RPMI8226 (cell line): ENCODE data around the gene RGS10.
"Not testable (repeated sequence)": the region's sequence is repeated elsewhere in the genome, so short reads cannot be mapped to it uniquely, and the experiment has no call there.

Experiments used
- DNase-seq: peaks from one replicate; pipeline ENCODE4 v3.0.0-alpha.2; 2015

RGS10 gene

DNA sequence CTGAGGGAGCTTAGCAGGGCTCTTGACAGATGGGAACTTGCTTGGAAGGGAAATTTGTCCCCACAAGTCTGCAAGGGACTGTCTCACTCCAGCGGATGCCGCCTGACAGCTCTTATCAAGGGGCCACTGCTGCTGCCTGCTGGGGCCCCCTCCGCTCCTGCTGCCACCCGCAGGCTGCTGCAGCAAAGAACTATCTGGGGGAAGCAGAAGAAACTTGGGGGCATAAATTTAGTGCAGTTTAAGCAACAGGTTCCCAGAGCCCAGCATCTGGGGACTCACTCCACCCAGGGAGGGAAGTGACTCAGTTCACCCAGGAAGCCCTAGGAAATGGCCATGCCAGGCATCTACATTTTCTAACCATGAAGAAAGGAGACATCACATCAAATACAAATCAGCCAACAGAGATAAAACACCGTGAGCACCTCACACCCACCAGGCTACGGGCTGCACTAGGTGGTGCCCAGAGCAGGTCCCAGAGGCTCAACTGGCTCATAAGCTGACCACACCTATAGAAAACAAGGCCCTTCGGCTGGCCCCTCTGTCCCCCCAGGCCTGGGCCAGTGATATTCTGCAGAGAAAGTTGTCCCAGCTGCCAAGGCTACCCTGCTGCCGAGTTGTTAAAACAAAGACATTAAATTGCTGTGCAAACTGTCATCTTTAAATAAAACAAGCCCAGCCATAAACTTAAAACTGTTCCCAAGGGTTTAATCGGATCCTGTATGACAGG is 3.7 kb downstream of the RGS10 start:
- DNase-seq, result no peak

DNA sequence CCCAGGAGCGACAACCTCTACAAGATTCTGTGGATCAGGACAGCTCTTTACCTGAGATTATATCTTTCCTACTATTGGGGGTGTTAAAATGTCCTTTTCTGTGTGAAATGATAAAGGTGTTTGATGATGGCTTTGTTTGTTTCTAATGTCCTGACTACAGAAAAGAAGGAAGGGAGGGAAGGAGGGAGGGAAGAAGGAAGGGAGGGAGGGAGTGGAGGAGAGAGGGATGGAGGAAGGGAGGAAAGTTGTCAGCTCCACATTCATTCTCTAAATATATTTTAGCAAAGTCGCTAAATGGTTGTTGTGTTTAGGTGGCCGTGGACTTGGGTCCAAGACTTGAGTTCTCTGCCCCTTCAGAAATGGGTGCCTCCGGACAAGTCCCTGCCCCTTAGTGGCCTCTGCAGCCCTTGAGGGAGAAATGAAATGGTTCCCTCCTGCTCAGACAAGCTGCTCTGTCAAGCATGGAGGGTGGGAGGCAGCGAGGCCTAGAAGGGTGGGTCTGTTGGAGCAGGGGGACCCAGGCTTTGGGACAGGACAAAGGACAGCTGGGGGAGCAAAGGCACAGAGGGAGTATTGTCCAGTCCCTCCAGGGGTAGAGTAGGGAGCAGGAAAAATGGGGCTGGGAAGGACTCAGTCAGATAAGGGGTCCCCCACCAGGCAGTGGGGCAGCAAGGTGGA is 4.4 kb downstream of the RGS10 start:
- no peak for DNase-seq

DNA sequence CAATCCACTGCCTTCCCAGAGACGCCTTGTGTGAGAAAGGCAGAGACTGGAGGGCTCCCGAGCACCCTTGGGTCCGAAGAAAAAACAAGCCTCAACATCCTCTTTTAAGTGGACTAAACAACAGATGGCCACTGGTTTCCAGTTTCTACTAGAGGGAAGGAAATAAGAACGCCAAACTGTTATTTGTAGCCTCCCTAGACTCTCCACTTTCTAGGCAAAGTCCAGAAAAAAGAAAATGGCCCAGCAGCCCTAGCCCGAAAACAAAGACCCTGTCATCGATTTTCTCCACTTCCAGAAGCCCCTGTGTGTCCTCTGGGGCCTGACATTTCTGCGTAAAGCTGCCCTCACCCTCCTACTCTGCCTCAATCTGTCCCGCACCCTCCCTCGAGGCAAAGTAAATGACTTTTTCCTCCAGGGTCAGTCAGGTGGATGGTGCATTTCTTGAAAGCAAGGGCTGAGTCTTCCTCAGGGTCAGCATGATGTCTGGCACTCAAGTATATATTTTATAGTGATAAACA is 6.0 kb downstream of the RGS10 start:
- DNase-seq, result no peak

DNA sequence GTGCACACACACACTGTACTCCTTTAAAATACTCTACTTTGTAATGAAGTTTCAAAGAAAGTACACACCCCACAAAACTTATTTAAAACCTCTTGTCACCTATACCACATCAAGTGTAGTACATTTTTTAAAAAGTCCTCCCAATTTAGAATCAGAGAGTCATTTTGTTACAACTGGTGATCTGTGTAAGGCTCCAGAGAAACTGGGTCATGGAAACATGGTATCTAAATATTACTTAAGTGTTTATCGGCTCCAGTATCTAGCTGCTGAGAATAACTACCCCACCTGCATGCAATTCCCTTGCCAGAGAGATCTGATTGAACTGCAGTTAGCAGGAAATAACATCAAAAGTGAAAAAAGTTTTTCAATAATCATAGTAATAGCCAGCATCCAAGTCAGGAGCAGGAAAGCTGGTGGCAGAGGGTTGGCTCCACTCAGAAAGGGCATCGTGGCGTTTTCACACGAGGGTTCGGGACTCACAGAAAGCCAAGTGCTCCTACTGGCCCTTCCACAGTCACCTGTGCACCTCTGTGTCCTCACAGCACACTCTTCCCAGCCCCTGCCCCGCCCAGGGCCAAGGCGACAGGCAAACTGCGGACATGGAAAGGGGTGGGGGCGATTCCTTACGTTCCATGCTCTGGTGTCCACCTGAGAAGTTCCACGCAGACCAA is 6.5 kb downstream of the RGS10 start:
- no peak for DNase-seq

DNA sequence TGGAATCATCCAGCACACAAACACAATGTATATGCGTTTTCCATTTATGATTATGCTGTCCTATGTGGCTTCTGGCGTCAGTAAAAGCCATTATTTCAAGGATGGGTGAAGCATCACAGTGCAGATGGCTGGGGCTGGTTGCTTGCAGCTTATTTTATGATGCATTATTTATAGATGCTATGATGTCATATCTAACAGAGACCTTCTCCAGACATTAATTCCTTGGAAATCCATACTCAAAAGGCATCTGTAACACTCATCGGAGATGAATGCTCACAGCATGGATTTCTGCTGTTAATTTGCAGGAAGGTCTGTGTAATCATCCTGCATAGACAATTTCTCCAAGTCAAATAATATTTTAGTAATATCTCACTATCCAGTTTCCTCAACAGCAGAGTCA is 7.2 kb downstream of the RGS10 start:
- DNase-seq, result no peak

DNA sequence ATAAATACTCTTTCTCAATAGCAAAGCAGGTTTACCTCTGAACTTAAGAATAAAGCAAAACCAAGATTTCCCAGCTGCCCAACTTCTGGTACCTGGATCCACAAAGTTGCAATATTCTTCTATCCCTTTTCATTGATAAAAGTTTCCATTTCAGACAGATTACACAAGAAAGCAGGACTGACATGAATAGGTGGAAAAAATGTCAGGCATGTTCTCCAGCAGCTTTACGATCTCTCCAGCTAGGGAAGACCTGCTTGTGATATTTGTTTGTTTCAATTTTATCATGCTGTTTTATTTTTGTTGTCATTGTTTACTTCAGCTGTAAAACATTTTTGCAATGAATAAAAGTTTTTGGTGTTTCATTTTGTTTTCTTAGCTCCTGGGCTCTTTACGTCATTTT is 9.0 kb downstream of the RGS10 start:
- DNase-seq, result no peak

DNA sequence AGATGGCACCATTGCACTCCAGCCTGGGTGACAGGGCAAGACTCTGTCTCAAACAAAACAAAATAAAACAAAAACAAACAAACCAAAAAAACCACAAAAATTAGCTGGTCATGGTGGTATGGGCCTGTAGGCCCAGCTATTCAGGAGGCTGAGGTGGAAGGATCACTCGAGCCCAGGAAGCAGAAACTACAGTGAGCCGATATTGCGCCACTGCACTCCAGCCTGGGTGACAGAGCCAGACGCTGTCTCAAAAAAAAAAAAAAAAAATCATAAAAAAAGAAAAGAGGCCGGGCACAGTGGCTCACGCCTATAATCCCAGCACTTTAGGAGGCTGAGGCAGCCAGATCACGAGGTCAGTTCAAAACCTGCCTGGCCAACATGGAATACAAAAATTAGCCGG is 9.7 kb downstream of the RGS10 start:
- DNase-seq, result not testable (repeated sequence)

DNA sequence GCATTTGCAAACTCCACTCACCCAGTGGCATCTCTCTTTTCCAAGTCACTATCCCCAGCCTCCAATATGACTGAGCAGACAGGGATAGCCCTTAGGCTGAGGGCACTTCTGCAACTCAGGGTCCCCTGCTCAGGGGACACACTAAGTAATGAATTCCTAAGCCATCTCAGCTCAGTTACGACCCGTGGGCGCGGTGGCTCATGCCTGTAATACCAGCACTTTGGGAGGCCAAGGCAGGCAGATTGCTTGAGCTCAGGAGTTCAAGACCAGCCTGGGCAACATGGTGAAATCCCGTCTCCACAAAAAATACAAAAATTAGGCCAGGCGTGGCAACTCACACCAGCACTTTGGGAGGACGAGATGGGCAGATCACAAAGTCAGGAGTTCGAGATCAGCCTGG is 10.3 kb downstream of the RGS10 start:
- DNase-seq, result not testable (repeated sequence)

DNA sequence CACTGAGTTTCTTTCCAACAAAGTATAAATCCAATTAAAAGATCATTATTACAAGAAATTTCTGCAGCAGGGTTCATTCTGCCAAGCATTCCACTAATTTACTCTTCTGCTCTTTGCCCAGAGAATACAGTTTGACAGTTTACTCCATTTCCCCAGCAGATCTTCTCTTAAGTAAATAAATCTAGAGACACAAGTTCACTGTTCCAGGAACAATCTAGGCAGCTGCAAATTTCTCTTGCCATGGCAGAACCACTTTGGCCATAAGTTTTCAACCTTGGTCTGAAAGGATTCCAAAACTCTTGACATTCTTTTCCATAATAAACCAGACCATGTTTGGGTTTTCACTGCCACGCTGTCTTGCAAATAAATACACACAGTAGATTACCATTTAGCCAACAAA is 11.5 kb downstream of the RGS10 start:
- no peak for DNase-seq

DNA sequence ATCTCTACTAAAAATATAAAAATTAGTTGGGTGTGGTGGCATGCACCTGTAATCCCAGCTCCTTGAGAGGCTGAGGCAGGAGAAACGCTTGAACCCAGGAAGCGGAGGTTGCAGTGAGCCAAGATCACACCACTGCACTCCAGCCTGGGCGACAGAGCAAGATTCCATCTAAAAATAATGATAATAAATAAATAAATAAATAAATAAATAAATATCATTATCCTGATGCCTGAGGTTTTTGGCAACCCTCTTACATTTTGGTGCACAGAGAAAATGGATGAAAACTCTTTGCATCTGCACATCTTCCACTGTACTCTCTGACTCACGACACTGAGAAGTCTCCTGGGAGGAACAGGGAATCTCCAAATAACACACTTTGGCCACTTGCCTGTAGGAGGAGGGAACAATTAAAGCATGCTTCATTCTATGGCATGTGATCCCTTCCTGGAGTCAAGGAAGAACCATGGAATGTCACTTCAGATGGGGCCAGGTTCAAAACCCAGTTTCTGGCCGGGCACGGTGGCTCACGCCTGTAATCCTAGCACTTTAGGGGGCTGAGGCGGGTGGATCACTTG is 13.8 kb downstream of the RGS10 start:
- DNase-seq, result not testable (repeated sequence)

DNA sequence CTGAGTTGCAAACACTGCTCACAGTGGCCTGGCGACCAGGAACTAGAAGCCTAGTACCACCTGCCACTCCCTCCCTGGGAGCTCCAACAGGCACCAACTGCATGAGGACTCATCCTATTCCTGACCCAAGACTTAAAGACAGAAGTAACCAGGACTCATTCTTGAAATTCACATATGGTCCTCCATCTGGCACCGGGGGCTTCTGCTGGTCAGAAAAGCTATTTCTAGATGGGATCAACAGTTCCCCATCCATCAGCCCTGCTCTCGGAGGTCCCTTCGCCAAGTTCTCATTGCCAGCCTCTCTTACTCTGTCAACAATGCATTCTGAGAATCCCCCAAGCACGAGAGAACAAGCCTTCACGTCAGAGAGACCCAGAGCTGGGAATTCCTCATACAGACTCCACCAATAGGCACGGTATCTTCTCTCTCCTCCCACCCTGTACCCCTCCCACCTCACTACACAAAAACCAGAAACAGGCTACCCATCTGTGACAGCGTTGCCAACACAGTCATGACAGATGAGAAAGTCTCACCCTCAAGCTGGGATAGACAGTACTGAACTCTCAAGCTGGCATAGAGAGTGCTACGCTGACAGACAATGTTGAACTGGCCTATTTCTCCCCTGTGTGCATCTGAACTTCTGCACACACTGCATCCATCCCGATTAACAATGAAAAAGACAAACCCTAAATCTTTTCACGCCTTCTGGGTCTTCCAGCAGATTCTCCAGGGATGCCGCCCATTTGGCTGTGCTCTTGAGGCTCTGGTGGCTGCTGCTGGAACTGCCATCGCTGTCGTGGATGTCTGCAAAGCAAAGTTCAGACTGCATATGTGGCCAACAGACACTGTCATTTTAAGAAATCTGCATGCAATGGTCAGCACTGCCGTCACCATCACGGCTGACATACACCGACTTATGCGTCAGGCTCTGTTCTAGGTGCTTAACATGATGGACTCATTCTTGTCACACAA is 15.6 kb downstream of the RGS10 start:
- DNase-seq, result no peak

DNA sequence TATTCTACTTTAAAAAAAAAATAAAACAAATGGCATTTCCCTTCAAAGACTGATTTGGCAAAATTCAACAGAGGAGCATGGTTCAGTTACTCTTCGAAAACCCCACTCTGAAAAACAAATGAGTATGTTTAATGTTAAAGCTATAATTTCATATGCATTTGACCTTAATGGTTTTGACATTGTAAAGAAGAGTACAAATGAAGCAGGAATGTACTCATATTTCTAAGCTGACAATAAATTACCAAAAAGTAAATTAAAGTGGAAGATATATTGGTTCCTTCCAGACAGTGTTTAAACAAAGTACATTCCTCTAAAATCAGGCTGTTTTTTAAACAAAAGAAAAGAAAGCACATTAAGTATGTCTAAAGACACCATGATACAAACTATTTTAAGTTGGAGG is 16.4 kb downstream of the RGS10 start:
- DNase-seq, result no peak

DNA sequence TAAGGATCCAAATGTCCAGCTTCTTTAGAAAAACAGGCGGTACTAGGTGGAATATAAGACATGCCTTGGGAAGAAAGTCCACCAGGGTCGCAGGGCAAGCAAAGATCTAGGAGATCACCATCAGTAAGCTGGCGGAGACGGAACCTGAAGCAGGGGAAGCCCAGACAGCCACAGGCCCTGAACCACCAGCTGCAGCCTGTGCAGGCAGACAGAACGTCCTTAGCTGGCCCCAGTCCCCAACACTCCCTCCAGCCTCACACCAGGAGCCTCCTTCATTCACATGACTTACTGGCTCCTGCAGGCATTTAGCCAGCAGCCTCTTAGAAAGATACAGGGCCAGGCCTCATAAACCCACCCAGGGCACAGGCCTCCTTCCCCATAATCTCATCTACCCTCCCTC is 17.4 kb downstream of the RGS10 start:
- no peak for DNase-seq

DNA sequence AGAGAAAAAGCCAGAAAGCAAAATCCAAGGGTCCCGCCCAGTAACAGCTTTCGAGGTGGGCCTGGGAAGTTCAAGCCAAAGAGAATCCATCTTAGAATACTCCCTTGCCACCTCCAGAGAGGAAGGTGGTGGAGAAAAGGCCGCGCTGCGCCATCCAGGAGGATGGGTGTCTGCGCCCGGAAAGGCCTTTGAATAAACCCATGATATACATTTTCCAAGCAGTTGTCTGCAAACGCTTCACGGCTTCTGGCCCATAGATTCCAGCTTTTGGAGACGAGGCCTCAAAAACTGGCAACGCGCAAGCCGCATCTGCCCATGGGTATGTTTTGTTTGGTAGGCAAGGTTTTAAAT is 17.8 kb downstream of the RGS10 start:
- DNase-seq, result no peak

DNA sequence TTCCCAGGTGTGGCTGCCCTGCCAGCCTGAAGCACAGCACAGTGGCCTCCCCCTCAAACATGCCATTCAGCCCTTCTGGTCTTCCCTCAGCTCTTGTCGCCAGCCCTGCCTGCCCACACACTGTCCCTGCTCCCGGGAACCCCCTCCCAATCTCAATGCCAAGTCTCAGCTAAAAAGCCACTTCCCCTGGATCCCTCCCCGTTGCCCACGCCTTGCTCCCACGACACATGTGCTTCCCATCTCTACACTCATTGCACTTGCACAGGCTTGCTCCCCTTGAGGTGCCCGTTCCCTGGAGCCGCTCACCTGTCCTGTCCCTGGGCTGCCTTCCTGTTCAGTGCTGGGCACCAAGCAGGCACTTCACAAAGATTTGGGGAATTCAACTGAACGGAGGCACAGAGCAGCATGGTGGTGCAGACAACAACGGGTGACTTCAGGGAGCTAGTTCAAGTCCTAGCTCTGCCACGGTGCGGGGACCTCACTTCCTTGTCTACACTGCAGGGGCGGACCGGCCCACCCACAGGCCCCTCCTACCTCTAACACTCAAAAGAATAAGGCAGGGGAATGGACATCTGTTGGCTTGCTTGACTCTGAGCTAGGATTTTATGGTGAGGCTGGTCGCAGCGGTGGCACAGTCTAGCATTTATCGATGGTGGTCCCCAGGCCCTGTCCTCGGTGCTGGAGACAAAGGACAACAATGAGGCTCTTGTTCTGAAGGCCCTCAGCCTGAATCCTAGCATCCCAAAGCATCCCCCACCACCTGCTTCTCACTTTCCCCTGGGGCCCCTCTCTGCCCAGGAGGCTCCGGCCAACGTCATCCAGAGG is 18.4 kb downstream of the RGS10 start:
- no peak for DNase-seq

DNA sequence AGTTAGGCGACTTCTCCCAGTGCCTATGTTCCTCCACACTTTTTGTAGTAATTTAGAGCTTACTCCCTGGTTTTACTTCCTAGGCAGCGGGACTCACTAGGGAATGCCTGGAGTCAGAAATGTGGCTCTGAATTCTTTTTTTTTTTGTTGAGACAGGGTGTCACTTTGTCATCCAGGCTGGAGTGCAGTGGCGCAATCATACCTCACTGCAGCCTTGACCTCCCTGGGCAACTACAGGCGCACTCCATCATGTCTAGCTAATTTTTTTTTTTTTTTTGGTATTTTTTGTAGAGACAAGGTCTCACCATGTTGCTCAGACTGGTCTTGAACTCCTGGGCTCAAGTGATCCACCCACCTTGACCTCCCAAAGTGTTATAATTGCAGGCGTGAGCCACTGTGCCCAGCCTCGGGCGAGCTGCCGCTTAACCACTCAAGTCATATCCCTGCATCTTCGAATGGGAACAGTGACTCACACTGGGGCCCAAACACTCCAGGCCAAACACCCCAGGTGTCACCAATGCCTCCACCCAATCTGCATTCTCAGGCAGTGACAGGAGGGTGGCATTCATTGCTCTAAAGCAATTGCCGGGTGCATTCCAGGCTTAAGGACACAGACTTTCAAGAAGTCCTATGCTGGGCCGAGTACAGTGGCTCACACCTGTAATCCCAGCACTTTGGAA is 19.6 kb downstream of the RGS10 start:
- no peak for DNase-seq

DNA sequence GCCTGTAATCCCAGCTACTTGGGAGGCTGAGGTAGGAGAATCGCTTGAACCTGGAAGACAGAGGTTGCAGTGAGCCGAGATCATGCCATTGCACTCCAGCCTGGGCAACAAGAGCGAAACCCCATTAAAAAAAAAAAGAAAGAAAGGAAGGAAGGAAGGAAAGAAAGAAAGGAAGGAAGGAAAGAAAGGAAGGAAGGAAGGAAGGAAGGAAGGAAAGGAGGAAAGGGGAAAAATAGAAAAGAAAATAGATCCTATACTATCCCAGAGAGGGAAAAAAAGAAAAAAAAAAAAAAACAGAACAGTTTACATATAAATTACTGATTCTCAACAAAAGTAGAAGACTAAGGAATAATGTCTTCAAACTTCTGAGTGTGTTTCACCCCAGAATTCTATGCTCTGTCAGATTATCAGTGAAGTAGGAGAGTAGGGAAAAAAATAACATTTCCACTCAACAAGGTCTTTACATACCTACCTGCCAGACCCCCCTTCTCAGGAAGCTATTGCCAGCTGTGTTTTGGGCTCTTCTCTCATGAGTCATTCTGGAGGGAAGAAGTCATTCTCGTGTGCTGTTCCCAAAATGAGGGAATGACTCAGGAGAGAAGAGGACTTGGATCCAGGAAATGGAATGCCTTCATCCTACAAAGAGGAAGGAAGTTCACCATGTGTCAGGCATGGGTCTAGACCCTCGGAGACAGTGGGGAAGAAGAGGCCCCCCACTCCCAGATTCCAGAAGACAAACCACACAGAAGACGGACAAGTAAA is 20.9 kb downstream of the RGS10 start:
- no peak for DNase-seq

DNA sequence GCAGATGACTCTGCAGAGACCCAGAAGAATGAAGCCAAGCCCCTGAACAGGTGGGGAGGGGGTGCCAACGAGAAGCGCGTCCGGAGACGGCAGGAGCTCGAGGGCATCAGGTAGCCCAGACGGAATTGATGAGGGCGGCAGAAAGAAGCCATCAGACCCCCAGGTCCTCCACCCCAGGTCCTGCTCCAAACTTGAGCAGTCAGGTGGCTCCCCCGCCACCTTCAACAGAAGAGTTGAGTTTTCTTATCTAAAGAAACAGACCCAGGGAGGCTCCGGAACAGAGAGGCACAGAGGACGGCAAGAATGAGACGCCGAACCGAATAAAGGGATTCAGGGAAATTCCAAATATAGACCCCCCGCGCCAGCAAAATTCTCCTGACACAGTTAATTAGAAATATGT is 22.2 kb downstream of the RGS10 start:
- DNase-seq, result no peak

DNA sequence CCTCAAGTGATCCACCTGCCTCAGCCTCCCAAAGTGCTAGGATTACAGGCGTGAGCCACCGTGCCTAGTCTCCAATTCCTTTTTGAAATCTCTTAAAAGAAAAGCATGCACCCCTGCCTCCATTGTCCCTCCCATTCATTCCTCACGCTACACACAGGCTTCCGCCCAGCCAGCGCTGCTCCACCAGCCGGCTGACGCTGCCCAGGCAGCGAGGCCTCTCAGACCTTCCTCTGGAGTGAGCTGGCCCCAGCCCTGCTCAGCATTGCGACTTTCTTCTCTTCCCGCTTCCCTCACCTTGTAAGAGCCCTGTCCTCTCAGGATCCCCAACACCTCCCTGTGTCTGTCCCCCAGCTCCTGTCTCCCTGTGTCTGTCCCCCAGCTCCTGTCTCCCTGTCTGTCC is 23.6 kb downstream of the RGS10 start:
- DNase-seq, result no peak

DNA sequence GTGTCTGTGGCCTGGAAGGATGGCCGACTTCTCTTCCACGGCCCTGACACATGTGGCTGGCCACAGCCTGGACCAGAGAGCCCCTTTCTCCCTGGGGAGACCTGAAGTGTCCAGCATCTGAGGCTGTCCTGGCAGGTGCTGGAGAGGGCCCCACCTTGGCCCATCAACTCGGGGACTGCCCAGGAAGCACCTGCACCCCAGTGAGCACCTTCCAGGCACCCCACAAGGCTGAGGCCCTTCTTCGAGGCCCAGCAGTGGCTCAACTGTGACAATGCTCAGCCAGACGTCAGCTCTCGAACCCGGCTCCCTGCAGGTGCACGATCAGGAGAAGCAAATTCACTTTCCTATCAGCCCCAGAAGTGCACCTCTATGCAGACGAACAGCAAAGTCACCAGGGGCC is 24.3 kb downstream of the RGS10 start:
- no peak for DNase-seq
